GM19467 (cell line): Measurements from ENCODE around the gene NKD2.
"Not testable (repeated sequence)": the region's sequence is repeated elsewhere in the genome, so short reads cannot be mapped to it uniquely, and the experiment has no call there.

Source experiments
- ATAC-seq: cut with Tn5 transposase; IDR thresholded peaks from one replicate; pipeline ENCODE4 v1.9.1; 2021; ENCODE audit warnings: mild to moderate bottlenecking, moderate library complexity; ENCODE audit not compliant: unreplicated experiment

The NKD2 gene

DNA sequence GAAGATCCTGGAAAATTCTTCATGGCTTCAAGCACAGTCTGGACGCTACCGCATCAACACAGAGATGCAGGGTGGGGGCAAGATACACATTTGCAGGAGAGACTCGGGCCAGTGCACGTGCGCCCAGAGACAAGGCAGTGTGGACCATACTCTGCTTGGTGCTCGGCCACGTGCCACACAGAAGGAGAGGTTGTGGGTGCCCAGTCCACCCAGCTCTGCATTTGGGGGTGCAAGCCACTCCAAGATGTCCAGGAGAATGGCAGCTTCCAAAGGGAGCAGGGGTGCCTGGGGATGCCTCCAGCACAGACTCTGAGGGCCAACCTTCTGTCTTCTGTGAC, 4.3 kb downstream of the NKD2 start:
- no peak for ATAC-seq

DNA sequence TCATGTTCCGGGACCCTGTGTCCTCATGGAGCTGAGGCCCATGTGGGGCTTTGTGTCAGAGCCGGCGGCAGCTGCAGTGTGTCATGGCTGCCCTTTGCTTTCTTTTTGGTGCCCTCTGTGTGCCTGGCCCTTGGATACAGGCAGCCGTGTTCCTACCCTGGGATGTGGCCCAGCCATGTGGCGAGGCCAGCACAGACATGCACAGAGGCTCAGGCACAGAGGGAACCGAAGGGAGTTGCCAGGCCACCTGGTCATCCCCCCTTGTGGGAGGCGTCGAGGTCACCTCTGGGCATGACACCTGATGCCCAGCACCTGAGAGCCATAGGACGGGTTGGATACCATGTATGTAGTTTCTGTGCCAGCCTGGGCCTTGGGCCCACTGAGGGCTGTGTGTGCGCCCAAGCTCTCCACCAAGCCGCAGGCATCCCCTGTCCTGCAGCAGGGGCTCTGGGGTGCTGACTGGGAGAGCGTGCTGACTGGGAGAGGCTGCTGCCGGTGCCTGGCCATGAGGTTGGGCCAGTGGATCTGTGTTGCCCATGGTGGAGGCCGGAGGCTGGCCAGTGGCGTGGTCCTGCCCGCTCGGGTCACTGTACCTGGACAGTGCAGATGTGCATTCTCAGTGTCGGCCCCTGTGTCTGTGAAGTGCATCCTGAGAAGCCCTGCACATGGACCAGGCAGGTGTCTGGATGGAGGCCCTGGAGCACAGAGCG, 4.8 kb downstream of the NKD2 start:
- no peak for ATAC-seq

DNA sequence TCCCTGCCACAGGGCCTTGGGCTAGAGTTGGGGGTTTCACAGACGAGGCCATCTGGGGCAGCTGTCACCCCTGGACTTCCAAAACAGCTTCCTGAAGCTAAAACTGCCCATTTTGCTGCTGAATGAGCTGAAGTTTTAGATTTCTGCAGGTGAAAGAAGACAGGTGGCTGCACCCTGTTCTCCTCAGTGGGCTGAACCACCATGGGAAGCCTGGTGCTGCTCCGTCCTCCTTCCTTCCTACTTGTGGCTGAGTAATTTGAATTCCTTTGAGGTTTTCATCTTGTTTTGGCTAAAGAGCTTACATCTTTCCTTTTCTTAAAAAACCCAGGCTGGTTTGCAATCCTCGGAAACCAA, 5.3 kb downstream of the NKD2 start:
- no peak for ATAC-seq

DNA sequence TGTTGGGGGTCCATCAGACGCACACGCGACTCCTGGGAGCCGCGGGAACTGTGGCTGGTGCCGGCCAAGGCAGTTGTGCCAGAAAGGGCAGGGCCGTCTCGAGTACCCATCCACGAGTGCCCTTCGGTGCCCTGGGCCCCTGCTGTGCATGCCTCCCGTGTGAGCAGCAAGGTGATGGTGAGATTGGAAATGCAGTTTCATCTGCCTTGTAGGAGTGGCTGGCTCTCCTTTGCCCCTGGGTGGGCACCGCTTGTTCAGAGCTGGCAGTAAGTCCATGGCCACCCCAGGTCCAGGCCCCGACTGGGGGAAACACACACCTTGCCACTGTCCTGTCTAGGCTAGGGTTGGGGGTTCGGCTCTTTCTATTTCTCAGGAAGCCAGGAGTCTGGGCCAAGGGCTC, 5.7 kb downstream of the NKD2 start:
- ATAC-seq = no peak

DNA sequence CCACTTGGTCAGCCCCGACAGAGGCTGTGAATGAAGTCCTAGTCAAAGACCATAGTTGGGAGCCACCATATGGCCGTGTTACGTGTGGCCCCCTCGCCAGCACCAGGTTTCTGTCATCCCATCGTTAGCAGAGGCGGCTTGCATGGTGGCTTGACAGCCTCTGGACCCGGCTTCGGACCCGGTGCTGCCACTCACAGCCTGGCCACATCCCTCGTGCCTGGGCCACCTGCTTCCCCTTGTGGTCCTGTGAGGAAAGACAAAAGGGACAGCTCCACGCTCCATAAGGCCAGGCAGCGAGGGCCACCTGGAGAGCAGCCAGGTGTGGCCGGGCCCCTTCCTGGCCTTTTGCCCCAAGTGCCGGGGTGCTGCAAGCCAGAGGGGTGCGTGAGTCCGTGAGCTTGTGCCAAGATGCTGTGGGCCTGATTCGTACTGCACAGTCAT, 6.2 kb downstream of the NKD2 start:
- no peak for ATAC-seq

DNA sequence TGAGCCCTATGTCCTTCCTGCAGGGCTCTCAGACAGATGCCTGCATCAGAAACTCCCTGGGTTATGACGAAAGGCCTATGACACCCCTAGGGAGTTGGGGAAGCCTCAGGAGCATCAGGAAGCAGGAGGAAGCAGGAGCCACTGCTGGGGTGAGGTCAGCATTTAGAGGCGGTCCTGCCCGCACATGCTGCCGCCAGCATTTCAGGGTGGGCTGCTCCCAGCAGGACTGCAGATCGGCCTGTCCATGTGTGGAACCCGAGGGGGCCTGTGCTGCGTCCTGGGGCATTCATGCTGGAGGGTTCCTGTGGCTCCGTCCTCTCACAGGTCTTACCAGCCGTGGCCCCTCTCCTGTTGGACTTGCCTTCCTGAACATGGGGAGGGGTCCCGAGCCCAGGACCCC, 6.9 kb downstream of the NKD2 start:
- ATAC-seq = no peak

DNA sequence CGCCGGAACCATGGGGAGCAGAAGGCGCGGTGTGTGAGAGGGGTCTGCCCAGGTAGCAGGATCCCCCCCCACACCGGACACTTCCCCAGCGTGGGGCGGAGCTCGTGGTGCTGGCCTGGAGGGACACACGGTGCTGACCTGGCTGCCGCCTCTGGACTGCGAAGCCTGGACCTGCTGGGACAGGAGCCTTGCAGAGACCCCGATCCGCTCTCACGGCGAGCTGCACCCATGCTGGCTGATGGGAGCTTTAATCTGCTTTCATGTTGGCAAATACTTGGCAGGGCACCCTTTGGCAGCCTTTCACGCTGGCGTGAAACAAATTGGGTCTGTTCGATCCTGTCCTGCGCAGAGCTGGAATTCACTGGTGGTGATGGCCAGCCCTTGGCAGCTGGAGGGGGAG, 7.4 kb downstream of the NKD2 start:
- ATAC-seq = no peak

DNA sequence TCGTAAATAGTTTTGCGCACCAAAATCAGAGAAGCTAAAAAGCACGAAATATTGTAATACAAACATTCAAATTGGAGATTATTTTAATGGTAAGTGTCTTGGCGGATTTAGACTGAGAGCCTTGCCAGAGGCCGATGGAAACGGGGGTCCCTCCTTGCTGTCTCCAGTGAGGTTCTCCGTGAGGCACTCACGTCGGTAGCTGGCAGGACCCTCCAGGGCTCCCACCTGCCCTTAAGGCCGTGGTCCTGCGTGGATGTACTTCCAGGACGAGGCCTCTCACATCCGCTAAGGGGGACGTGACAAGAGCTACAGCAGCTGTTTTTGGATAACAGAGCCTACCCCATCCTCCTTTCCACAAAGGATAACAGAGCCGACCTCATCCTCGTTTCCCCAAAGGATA, 7.9 kb downstream of the NKD2 start:
- no peak for ATAC-seq

DNA sequence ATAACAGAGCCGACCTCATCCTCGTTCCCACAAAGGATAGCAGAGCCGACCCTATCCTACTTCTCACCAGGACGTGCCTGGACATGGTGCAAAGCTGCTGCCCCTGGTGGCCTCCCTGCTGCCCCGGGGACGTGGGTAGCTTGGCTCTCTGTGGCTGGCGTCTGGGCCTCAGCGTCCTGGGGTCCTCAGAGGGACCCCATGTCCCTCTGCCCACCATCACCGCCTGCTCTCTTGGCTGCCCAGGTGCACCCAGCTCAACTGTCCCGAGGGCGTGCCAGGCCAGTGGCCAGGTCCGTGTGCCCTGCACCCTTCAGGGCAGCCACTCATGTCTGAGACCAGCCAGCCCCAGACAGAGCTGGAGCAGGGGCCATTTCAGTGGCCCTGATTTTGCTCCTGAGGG, 8.5 kb downstream of the NKD2 start:
- no peak for ATAC-seq

DNA sequence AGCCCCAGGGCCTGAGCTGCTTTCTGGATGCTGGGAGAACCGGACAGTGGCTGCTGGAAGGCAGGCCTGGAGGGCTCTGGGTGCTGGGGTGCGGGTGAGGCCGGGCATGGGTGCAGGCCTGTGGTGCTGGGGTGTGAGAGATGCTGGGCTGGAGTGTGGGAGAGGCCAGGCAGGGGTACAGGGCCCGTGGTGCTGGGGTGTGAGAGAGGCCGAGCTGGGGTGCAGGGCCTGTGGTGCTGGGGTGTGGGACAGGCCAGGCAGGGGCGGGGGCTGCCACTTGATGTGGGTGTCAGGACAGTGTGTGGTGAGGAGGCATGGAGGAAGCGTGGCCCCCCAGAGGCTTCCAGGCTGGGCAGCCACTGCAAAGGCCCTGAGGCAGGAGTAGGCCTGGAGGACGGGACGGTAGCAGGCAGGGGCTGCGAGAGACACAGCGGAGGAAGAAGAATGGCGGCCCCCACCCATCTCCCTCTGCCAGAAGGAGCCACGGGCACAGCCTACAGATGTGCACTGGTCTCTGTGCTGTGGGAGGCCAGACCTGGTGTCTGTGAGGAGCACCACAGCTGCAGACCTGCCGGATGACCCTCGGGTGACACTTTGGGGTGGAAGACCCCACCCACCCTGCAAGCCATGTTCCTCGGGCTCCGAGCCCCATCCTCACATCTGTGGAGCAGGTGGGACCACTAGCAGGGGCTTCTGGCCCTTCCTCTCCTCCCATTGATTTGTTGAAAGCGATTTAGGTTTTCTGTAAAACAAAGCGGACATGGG, 9.3 kb downstream of the NKD2 start:
- no peak for ATAC-seq

DNA sequence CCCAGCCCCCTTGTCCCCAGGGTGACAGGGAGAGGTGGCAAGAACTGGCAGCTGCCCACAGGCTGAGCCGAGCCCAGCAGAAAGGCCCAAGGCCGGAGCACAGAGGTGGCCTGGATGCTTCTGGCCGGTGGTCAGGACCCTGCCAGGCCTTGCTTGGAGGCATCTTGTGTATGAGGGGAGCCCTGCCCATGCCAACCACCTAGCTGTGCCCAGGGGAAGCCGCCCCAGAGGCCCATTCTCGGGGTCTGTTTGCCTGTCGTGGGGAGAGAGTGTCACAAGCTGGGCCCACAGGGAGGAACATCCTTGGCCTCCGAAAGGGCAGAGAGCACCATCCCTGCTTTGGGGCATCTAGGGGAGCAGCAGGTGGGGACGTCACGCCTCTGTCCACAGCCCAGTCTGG, 10.0 kb downstream of the NKD2 start:
- no peak for ATAC-seq

DNA sequence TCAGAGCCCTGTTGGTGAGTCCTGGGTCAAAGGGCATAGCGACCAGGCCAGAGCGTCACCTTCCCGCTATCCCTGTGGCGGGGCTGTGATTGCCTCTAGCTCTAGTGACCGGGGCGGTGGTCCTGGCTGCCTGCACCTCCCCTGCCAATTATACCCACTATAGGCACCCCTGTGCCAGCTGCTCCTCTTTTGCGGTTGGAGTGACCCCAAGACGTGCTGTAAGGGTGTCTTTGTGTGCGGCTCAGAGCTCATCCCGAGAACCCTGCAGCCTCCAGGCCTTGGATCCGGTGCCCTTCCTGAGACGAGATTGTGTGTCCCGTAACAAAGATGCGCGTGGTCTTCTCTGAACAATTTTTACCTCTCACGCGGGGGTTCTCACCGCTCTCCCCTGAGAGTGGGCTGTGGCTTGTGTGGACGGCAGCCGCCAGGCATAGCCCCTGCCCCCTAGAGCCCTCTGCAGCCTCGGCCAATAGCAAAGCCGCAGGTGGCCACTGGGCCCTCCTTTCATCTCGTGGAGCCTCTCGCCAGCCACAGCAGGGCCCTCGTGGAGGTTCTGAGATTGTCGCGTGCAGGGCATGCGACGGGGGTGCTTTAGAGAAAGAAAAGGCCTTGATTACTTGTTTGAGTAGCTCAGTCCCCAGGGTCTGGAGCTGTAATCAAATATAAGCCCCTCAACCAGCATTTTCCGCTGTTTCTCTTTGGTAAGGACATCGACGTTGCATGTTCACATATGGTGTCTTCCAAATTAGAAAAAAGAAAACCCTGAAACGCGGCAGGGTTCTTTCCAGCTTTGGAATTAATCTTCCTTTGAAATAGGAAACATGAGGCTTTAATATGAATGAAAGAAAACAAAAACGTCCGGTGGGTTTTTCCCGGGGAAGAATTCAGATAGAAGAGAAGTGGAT, 10.7 kb downstream of the NKD2 start:
- no peak for ATAC-seq

DNA sequence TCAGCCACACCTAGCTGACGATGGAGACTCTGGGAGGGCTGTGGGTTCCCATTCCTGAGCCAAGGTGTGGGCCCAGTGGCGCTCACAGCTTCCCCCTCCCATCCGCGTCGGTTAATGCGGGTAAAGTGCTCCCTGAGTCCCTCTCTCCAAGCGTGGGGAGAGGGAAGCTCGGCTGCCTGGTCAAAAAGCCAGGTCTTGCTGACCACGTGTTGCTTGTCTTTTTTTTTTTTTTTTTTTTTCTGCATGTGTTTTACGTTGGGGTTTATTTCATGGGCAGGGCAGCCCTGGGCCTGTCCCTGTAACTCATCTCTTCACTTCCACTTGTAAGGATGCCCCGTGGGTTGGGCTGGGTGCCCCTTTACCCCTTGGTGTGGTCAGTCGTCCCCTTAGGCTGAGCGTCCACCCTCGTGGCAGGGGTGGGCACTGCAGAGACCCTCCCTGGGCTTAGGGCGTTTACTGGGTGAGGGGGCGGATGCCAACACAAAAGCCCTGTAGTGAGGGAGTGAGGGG, 11.9 kb downstream of the NKD2 start:
- ATAC-seq = no peak

DNA sequence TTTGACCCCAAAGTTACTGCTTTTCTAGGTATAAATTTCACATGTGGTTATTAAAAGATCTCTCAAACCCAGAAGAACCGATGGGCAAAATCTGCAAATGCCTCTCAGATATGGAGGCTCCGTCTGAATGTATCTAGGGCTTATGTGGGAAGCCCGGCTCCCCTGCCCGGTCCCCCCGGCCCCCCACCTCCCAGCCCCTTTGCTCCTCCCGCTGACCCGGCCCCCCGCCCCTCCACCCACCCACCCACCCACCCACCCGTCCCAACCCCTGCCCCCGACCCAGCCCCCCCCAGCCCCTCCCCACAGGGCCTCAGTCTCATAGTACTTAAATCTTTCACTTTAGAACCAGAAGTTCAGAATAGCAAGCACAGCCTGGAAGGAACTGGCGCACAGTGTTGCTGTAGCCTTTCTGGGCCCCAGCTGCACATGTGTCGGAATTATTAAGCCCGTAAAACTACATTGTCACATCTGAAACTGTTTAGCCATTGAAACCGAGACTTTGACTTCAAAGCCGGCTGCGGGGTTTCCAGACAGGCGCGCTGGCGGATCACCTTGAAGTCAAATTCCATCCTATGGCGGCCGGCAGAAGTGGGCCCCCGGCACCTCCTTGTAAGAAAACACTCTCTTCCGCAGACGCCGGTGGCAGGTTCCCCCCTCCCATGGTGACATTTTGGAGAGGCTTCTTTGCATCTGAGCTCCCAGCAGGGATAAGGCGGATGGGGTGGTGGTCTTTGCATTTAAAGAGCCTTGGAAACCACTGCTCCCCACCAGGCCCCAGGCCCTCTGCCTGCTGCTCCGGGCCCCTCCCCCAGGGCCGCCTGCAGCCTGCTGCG, 12.8 kb downstream of the NKD2 start:
- no peak for ATAC-seq

DNA sequence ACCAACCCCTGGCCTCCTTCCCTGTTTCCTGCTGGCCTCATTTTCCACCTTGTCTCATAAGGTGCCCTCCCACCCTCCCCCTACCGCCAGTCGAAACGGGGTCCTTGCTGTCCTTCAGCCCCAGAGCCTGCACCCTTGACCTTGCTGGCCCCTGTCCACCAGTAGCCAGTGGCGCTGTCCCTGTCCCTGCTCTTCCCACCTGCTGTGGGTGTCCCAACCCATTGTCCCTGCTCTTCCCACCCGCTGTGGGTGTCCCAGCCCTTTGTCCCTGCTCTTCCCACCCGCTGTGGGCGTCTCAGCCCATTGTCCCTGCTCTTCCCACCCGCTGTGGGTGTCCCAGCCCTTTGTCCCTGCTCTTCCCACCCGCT, 13.4 kb downstream of the NKD2 start:
- ATAC-seq = not testable (repeated sequence)

DNA sequence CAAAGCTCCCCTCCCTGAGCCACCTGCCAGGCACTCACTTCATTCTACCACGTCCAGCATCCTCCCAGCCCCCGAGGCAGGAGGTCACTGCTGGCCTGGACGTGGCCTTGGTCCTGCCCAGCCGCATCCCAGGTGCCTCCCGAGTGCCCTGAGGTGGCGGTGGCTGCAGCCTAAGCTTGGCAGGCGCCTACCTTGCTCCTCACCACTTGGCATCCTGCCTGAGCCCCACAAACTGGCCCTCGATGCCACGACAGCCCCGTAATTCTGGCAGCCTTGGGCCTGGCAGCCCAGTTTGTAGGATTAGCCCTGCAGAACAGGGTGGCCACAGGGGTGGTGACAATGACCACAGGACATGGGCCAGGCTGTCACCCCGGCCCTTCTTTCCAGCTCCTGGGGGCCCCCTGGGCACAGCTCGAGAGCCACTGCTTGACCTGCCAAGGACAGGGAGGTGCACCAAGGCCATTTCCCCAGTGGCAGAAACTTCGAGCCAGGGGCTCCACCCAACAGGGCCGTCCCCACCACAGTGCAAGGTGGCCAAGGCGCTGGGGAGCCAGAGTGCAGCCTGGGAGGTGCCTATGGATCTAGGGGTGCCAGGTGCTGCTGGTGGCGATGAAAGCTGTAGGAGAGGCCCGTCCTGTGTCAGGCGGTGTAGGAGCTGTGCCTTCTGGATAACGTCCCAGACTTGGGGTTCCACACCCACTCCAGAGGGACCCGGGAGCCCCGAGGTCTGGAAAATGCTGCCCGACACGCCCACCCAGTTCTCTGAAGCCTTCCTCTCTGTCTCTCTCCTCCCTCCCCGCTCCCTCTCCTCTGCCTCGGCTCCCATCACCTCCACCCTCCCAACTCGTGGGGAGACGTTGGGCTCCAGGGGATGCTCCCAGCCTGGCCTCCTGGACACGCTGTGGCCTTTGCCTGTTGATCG, 18.4 kb downstream of the NKD2 start:
- no peak for ATAC-seq

DNA sequence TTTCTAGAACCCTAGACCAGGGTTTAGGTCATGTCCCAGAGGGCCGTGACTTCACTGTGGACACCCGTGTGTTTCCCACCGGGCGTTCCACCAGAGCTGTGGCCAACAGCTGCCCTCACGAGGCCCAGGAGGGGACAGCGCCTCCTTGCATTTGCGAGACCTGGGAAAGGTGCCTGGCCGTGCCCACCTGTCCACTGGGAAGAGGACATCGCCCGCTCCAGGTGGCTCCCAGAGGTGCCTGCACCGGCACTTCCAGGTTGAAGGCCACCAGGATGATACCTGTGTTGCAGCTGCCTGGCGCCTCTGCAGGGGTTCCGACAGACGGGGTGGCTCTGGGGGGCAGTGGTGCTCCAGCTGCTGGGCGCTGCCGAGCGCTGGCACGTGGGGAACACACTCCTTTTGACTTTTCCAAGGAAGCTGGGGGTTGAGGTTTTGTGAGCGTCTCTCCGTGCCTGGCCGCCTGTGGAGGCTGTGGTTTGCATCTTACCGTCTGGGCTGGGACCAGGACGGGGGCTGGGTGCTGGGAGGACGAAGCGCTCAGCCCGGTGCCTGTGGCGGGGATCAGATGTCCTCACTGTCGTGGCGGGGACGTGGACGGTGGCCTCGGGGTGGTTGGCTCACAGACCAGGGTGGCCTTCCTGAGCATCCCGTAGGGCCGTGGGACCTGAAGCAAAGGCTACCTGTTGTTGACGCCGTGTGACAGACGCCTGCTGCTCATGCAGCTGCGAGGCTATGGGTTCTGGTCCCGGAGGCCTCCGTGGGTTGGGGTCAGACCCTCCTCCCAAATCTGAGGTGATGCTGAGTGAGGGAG, 19.2 kb downstream of the NKD2 start:
- no peak for ATAC-seq

DNA sequence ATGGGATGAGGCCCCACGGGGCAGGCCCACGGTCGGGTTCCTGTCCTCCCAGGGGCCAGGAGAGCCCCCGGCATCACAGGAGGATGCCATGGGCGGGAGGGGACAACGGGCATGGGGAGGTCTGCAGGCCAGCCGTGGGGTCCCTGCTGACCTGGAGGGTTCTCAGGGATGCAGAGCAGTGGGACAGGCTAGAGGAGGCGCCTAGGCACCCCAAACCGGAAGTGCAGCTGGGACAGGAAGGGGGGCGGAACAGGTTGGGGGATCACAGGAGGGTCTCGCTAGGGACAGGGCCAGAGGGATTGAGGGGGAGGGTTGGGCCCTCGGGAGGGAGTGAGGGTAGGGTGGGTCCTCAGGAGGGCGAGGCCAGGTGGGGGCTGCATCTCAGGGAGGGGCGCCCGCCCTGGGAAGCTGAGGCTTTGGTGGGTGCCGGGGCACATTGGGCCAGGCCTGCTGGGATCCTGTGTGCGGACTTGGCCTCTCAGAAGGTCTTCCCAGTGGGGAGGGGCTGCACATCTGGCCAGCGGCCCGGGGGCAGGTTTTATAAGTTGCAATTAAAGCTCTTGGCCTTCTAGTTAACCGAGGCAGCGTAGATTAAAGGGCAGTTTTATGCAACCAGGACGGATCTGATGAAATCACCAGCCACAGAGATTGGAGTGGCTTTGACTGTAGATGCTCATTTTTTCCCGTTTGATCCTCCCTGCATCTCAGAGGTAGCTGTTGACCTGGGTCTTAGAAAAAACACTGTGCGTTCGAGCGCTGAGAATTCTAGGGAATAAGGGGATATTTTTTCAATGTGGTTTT, 20.1 kb downstream of the NKD2 start:
- ATAC-seq = no peak
